NCI-H1417 (cell line): ENCODE measurements around the gene CDCA7.
"Not testable (repeated sequence)": the region's sequence is repeated elsewhere in the genome, so short reads cannot be mapped to it uniquely, and the experiment has no call there.

ENCODE experiments used
- DNase-seq, 3 experiments: peaks; one replicate each; lab custom pipeline; 2025; lab: John Stamatoyannopoulos, UW

The CDCA7 gene

GRCh38 chr2:173402405-173402974 lies 47.8 kb downstream of the CDCA7 start:
- DNase-seq, result peak; percentile 32 to 77 (median 75)

DNA sequence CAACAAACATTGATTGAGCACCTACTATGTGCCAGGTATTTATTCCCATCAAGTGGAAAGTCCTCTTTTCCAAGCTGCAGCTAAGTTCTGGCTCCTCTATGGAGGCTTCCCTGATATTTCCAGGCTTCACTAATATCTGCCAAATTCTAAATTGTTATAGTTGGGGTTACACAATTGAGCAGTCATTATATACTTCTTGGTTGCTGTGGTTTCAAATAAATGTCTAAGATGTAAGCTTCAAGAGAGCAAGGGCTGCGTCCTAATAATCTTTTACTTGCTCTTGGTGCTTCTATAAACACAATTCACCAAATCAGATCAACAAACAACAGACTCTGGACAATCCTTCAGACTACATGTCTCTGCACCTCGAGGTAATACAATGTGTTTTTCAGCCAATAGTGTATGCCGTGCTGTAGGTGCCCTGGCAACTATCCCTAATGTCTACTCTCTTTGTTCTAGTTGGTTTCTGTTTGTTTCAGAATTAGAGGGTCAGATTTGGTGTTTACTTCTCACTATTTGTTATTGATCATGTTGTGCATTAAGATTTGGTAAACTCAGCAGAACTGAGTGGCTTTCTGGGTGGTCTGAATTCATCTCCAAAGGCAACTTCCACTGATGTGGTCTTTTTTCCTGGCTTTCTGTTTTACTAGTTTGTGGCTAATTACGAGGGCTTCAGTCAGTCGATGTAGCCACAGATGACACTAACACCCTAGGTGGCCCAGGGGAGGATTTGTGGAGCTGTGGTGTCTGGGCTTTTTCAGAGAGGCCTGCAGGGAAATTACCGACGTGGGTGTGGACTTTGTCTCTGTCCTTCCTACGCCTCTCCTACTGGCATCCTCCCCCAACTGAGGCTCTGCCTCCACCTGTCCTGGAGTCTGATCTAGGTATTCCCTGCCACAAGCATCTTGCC lies 50.4 kb downstream of the CDCA7 start:
- no peak for DNase-seq

DNA sequence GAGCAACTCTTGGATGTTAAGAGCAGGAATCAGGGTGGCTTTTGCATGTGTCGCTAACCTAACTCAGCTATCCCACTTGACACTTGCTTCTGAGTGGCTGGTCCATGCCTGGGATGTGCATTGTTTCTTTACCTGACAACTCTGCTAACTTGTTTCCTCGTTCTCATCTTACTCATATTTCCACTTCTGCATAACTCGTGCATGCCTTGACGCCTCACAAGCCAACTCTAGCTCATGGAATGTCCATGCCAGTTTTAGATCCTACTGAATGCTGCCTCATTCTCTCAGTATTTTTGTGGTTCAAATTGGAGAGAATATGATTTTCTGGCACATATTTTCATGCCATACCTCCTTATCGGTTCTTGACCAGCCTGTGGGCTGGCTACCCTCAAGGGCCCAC lies 52.5 kb downstream of the CDCA7 start:
- DNase-seq, result no peak

- DNase-seq, result no peak
These were observed 53.0 kb downstream of the CDCA7 start for GRCh38 chr2:173407646-173408045.

GRCh38 chr2:173410579-173410978 lies 55.9 kb downstream of the CDCA7 start:
- no peak for DNase-seq

GRCh38 chr2:173412628-173413027 lies 58.0 kb downstream of the CDCA7 start:
- DNase-seq, result no peak

- no peak for DNase-seq
These were observed 60.2 kb downstream of the CDCA7 start for GRCh38 chr2:173414823-173415322.

DNA sequence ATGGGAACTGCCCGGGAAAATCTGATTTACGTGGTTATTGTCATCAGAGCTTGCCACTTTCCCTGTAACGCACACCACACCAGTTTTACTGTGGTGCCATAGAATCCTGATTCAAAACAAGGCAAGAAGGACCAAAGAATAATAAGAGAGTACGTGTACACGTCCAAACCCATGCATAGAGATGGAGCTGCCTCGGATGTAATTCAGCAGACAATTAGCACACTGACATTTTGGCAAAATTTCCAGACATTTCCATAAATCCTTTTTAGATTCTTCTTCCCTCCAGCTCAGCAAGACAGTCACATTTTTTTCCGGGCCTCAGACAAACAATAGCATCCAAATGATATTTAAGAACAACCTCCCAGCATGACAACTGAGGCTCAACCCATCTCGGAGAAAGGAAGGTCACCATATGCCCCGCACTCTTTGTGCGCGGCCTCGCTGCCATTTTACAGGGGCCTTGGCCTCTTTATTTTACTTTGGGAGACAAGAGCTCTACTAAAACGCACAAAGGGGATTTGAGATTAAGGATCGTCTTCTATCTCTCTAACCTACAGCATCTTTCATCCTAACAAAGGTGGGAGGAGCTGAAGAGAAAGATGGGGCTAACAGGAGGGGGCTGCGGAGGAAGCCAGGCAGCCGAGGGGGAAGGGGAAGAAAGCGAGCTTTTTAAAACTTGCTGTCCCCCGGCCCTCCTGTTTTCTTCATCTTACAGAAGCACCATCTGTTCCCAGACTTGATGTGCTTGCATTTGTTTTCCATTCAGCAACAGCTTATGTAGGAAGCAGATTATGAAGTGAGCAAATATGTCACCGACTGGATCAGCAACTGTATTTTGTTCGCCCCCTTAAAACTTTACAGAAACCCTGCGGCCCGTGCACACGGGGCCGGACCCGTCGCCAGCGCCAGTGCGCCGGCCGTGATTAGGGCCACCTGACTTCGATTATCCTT lies 61.0 kb downstream of the CDCA7 start:
- no peak for DNase-seq

DNA sequence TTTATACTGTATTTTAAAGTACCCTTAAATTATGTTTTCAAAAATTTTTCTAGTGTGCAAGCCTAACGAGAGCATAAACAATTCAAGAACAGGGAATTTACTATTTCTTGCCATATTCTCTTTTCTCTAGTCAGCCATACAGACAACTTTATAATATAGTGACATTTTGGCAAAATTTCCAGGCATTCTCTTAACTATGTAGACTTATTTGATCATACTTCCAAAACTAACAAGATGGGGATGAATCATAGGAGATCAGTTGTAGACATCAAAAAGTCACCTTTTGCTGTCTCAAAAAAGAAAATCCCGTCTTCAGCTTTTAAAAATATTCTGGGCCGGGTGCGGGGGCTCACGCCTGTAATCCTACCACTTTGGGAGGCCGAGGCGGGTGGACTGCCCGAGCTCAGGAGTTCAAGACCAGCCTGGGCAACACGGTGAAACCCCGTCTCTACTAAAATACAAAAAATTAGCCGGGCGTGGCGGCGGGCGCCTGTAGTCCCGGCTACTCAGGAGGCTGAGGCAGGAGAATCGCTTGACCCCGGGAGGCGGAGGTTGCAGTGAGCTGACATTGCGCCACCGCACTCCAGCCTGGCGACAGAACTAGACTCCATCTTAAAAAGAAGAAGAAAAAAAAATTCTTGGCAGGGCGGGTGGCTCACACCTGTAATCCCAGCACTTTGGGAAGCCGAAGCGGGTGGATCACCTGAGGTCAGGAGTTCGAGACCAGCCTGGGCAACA lies 61.9 kb downstream of the CDCA7 start:
- DNase-seq, result not testable (repeated sequence)

- no peak for DNase-seq
These were observed 62.7 kb downstream of the CDCA7 start for GRCh38 chr2:173417341-173417740.

DNA sequence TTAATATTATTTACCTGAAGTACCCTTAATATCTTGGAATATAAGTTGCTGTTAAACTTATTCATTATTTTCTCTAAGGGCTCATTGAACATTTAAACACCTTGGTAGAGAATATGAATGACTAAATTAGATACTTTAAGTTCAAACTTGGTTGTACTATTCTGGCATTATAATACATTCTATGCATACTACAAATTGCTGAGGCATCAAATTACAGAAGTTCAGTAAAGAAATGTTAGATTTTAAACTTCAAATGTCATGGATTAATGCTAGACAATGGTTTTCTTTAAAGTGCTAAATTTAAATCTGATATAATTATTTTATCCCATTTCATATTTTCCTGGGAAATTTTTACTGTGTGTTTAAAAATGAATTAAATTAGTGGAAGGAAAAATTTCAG lies 63.1 kb downstream of the CDCA7 start:
- no peak for DNase-seq
